PC-3 (cell line): ENCODE measurements around the gene FKBP14. TPM values are rescaled to one million over a fixed set of nuclear protein-coding genes. Genes with fewer than 3 reads are reported as not detected.

ENCODE experiments used
- ATAC-seq: fragments of 200-7000 bp; cut with Tn5 transposase; 2 replicates; pipeline ENCODE4 v1.9.1; 2020; ENCODE audit warnings: mild to moderate bottlenecking, moderate library complexity
- BruUV-seq: library from RNA; stranded (reverse); fragments of 400-500 nt; replicated peaks from 2 replicates; lab custom pipeline; 2021; lab: Mats Ljungman, UMichigan
- CTCF ChIA-PET: fragments of 300-600 bp; sonication (Branson Sonifier 250); formaldehyde crosslinking; loops from one replicate; lab custom pipeline; 2022; ENCODE audit warnings: antibody characterized with exemption; lab: Charles Lee
- POLR2A ChIA-PET: fragments of 300-600 bp; sonication (Branson Sonifier 250); formaldehyde crosslinking; loops from one replicate; lab custom pipeline; 2022; ENCODE audit warnings: antibody characterized with exemption; ENCODE audit not compliant: unreplicated experiment; lab: Charles Lee
- DNase-seq: peaks from one replicate; pipeline ENCODE4 v3.0.0-alpha.2; 2015
- H2AFZ ChIP-seq: fragments of 300-600 bp; sonication (generic); 2 replicates; pipeline ENCODE4 v1.6.0; 2016; ENCODE audit warnings: antibody characterized with exemption, low read length
- H3F3A ChIP-seq: fragments of 300-600 bp; sonication (generic); one replicate; pipeline ENCODE4 v1.6.0; 2017; ENCODE audit warnings: antibody characterized with exemption, low read length, control low read depth, mild to moderate bottlenecking; ENCODE audit not compliant: unreplicated experiment
- H3K27ac ChIP-seq: fragments of 300-600 bp; sonication (generic); 2 replicates; pipeline ENCODE4 v1.5.1; 2016; ENCODE audit warnings: mild to moderate bottlenecking, low read length
- H3K27me3 ChIP-seq: fragments of 300-600 bp; sonication (generic); 2 replicates; pipeline ENCODE4 v1.6.1; 2016; ENCODE audit warnings: low read length, mixed read lengths
- H3K36me3 ChIP-seq: fragments of 300-600 bp; sonication (generic); 2 replicates; pipeline ENCODE4 v1.6.1; 2016; ENCODE audit warnings: low read depth, mixed run types, low read length, mixed read lengths
- H3K4me1 ChIP-seq: fragments of 300-600 bp; sonication (generic); 2 replicates; pipeline ENCODE4 v1.5.1; 2016; ENCODE audit warnings: low read length; ENCODE audit not compliant: insufficient read depth
- H3K4me2 ChIP-seq: fragments of 300-600 bp; sonication (generic); 2 replicates; pipeline ENCODE4 v1.6.0; 2016; ENCODE audit warnings: low read length
- H3K4me3 ChIP-seq: fragments of 300-600 bp; sonication (generic); 2 replicates; pipeline ENCODE4 v1.5.1; 2016; ENCODE audit warnings: mild to moderate bottlenecking, low read length, mixed read lengths
- H3K79me2 ChIP-seq: fragments of 300-600 bp; sonication (generic); 2 replicates; pipeline ENCODE4 v1.6.1; 2017; ENCODE audit warnings: low read length, mixed read lengths
- H3K9ac ChIP-seq: fragments of 300-600 bp; sonication (generic); 2 replicates; pipeline ENCODE4 v1.6.0; 2016; ENCODE audit warnings: mild to moderate bottlenecking, low read length
- H3K9me2 ChIP-seq: fragments of 300-600 bp; sonication (generic); replicated peaks from 2 replicates; pipeline ENCODE4 v1.6.1; 2016; ENCODE audit warnings: mixed run types, low read length, mixed read lengths
- H3K9me3 ChIP-seq: fragments of 300-600 bp; sonication (generic); 2 replicates; pipeline ENCODE4 v1.6.1; 2016; ENCODE audit warnings: low read length, mixed read lengths
- H4K20me1 ChIP-seq: fragments of 300-600 bp; sonication (generic); 2 replicates; pipeline ENCODE4 v1.6.1; 2016; ENCODE audit warnings: low read length, mixed read lengths
- EZH2 ChIP-seq: fragments of 300-600 bp; sonication (generic); IDR thresholded peaks from one replicate; pipeline ENCODE4 v1.6.1; 2017; ENCODE audit warnings: antibody characterized with exemption, mild to moderate bottlenecking, low read length; ENCODE audit not compliant: unreplicated experiment
- EZH2phosphoT487 ChIP-seq: fragments of 300-600 bp; sonication (generic); IDR thresholded peaks from 2 replicates; pipeline ENCODE4 v1.6.1; 2018; ENCODE audit warnings: mild to moderate bottlenecking, antibody characterized with exemption, low read length, borderline replicate concordance
- intact Hi-C: fragments of 100-400 bp; cut with micrococcal nuclease; formaldehyde crosslinking; loops from 2 replicates; pipeline ENCODE4 v1.9.0; 2023
- total RNA-seq: library from RNA; depleted of rRNA; stranded (reverse); fragments of >200 nt; gene quantifications from 2 replicates; pipeline ENCODE4 v1.2.3, GENCODE V29; 2014
- TF ChIP-seq, protein P1 (sequence below): fragments of 300-600 bp; sonication (generic); conservative IDR thresholded peaks from 2 replicates; pipeline ENCODE4 v1.5.1; 2017; ENCODE audit warnings: antibody characterized with exemption, low read depth, mild to moderate bottlenecking, low read length

Gene FKBP14
- total RNA-seq, 1 experiment from 2014 or later: 9.0 TPM

- no peak; the same call in 1 of the 2 replicates for ATAC-seq
- no peaks in the 10 kb centered on the region for H4K20me1 ChIP-seq
- no peaks in the 10 kb centered on the region for H3K9me2 ChIP-seq
- H3K36me3 ChIP-seq: no peaks in the 10 kb centered on the region
- TF ChIP-seq EZH2phosphoT487 (no peak), EZH2 (no peak)
- TF ChIP-seq, protein P1, sequence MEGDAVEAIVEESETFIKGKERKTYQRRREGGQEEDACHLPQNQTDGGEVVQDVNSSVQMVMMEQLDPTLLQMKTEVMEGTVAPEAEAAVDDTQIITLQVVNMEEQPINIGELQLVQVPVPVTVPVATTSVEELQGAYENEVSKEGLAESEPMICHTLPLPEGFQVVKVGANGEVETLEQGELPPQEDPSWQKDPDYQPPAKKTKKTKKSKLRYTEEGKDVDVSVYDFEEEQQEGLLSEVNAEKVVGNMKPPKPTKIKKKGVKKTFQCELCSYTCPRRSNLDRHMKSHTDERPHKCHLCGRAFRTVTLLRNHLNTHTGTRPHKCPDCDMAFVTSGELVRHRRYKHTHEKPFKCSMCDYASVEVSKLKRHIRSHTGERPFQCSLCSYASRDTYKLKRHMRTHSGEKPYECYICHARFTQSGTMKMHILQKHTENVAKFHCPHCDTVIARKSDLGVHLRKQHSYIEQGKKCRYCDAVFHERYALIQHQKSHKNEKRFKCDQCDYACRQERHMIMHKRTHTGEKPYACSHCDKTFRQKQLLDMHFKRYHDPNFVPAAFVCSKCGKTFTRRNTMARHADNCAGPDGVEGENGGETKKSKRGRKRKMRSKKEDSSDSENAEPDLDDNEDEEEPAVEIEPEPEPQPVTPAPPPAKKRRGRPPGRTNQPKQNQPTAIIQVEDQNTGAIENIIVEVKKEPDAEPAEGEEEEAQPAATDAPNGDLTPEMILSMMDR: no peak
- ChIA-PET POLR2A (no interaction called here), CTCF (interaction anchor here (1.1 kb wide), 1 partner anchor 25 kb away, joined by 3 read pairs; the partner anchor contains the start of gene FKBP14)
- H3K27ac ChIP-seq: no peak overlapping the region
- no peak for DNase-seq
- no peaks in the 10 kb centered on the region for H3K27me3 ChIP-seq
- no peaks in the 10 kb centered on the region for H3K9me3 ChIP-seq
- no peak overlapping the region for H3K9ac ChIP-seq
- no peak overlapping the region for H2AFZ ChIP-seq
- no peaks in the 10 kb centered on the region for H3K4me1 ChIP-seq
- no peak overlapping the region for H3K4me3 ChIP-seq
- H3F3A ChIP-seq: no peaks in the 10 kb centered on the region
- H3K4me2 ChIP-seq: no peak overlapping the region
- intact Hi-C loops: no loop called here
- no peaks in the 10 kb centered on the region for H3K79me2 ChIP-seq
- BruUV-seq: no TSS peak
Observed at GRCh38 chr7:30001998-30002397, 24.5 kb downstream of the FKBP14 start.

GRCh38 chr7:29998489-29998888 lies 28.0 kb downstream of the FKBP14 start:
- intact Hi-C loops: no loop called here
- ATAC-seq (no peak), DNase-seq (no peak)
- Histone ChIP-seq H3K4me1 (peaks cover 10% of the 10 kb centered on the region), H3K9ac (no peak overlapping the region), H3K36me3 (no peaks in the 10 kb centered on the region), H3K4me3 (no peak overlapping the region), H3F3A (peaks cover 4% of the 10 kb centered on the region), H3K27me3 (no peaks in the 10 kb centered on the region), H3K79me2 (no peaks in the 10 kb centered on the region), H4K20me1 (no peaks in the 10 kb centered on the region), H3K4me2 (no peak overlapping the region), H3K27ac (no peak overlapping the region), H3K9me2 (no peaks in the 10 kb centered on the region), H3K9me3 (no peaks in the 10 kb centered on the region), H2AFZ (no peak overlapping the region)
- ChIA-PET CTCF (no interaction called here), POLR2A (no interaction called here)
- BruUV-seq: no TSS peak
- TF ChIP-seq, protein P1: no peak

GRCh38 chr7:29996321-29996720 lies 30.2 kb downstream of the FKBP14 start:
- H3K9ac ChIP-seq: no peak overlapping the region
- intact Hi-C loops: no loop called here
- ChIA-PET CTCF (no interaction called here), POLR2A (interaction anchor here (0.6 kb wide), 1 partner anchor 312 kb away, joined by 3 read pairs; no protein-coding TSS in a partner anchor)
- DNase-seq (no peak), ATAC-seq (no peak)
- H3K79me2 ChIP-seq: no peaks in the 10 kb centered on the region
- no peak overlapping the region for H3K4me3 ChIP-seq
- no peaks in the 10 kb centered on the region for H4K20me1 ChIP-seq
- H3K4me2 ChIP-seq: no peak overlapping the region
- no peaks in the 10 kb centered on the region for H3K27me3 ChIP-seq
- H3K9me2 ChIP-seq: no peaks in the 10 kb centered on the region
- no TSS peak for BruUV-seq
- H2AFZ ChIP-seq: no peak overlapping the region
- peaks cover 4% of the 10 kb centered on the region for H3F3A ChIP-seq
- no peak overlapping the region for H3K27ac ChIP-seq
- TF ChIP-seq, protein P1: no peak
- TF ChIP-seq EZH2phosphoT487: no peak
- no peak for TF ChIP-seq EZH2
- no peaks in the 10 kb centered on the region for H3K36me3 ChIP-seq
- H3K4me1 ChIP-seq: peaks cover 10% of the 10 kb centered on the region
- H3K9me3 ChIP-seq: no peaks in the 10 kb centered on the region
